ENCODE data around the gene PARP11.

The PARP11 gene

DNA sequence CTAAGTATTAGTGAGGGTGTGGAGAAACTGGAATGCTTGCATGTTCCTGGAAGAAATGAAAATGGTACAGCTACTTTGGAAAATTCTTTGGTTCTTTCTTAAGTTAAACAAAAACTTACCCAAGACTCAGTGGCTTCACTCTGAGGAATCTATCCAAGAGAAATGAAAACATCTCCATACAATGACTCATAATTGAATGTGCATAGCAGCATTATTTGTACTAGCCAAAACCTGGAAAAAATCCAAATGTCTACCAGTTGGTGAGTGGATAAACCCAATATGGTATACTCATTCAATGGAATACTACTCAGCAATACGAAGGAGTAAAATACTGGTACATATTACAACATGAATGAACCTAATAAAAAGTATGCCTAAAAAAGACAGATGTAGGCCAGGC, 102.3 kb downstream of the PARP11 start:
- DNase-seq (ENCODE audit: low spot score), result no peak

DNA sequence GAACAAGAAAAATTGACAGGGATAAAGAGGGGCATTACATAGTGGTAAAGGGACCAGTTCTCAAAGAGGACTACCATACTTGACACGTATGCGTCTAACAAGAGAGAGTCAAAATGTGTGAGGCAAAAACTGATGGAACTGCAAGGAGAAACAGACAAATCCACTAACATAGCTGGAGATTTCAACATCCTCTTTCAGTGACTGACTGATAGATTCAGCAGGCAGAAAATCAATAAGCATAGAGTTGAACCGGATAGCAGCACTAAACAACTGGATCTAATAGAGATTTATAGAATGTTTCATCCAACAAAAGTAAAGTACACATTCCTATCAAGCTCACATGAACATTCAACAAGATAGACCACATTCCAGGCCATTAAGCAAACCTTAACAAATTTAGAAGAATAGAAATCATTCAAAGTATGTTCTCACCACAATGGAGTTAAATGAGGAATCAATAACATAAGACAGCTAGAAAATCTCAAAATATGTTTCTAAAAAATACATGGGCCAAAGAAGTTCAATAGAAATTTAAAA, 104.2 kb downstream of the PARP11 start:
- DNase-seq (ENCODE audit: low spot score), result no peak

DNA sequence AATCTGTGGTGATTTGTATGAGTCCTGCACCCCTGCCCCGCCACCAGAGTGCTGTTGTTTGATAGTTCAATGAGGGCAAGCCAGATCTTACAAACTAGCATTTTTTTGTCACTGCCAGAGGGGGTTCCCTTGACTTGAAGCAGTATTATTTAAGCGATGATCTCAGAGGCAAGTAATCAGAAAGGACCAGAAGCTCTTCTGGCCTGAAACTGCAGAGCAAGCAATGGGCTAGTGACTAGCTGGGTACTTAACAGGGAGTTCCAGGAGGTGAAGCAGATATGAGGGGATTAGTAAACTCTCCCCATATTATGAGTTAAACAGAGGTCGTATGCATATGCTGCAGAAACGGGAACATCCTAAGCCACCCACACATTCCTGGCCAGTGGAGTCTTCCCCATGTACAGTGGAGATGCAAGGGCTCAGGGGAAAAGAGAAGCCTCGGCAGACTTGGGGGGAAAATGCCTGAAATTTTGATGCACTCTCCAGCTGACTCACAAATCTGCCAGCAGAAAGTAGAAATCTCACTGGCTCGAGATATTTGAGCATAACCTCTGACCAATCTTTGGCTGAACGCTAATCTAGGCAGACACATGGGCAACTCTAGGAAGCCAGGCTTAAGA, 112.0 kb downstream of the PARP11 start:
- no peak for DNase-seq (ENCODE audit: low spot score)

DNA sequence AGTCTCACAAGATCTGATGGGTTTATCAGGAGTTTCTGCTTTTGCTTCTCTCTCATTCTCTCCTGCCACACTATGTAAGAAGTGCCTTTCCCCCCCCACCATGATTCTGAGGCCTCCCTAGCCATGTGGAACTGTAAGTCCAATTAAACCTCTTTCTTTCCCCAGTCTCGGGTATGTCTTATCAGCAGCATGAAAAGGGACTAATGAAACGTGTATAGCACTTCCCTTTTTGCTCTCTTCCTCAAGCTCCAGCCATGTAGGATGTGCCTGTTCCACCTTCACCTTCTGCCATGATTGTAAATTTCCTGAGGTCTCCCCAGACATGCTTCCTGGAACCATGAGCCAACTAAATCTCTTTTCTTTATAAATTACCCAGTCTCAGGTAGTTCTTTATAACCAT, 113.3 kb downstream of the PARP11 start:
- DNase-seq (ENCODE audit: low spot score), result no peak

Data from hematopoietic multipotent progenitor cell treated with erythropoietin and hydrocortisone succinate and interleukin-3 and kit ligand, for 15 days (in vitro differentiated cells).